HepG2 (cell line): ENCODE results near the gene NUP153. TPM values are rescaled to one million over a fixed set of nuclear protein-coding genes. Genes with fewer than 3 reads are reported as not detected.
A peak's percentile ranks its signal among the peaks of the same experiment; 100 is the strongest.

Experiments
- CCAR2 ChIP-seq: fragments of 200-400 bp; formaldehyde crosslinking; optimal IDR thresholded peaks from 2 replicates; pipeline ENCODE3; 2018; ENCODE audit warnings: low read depth, mild to moderate bottlenecking, low read length, moderate library complexity
- DPF2 ChIP-seq: sonication (generic); formaldehyde crosslinking; IDR thresholded peaks from 2 replicates; pipeline ENCODE4 v1.4.0; 2020; ENCODE audit warnings: mild to moderate bottlenecking, low read depth, missing genetic modification reagents, borderline replicate concordance
- FOXK2 ChIP-seq: fragments of 450-650 bp; IDR thresholded peaks from 2 replicates; pipeline ENCODE4 v1.6.1; 2016
- HDAC1 ChIP-seq: sonication (generic); formaldehyde crosslinking; IDR thresholded peaks from 2 replicates; pipeline ENCODE4 v1.5.1; 2020; ENCODE audit warnings: mild to moderate bottlenecking, missing genetic modification reagents
- MYC ChIP-seq: sonication (generic); formaldehyde crosslinking; IDR thresholded peaks from 2 replicates; pipeline ENCODE4 v1.9.0; 2021; ENCODE audit warnings: missing genetic modification reagents, borderline replicate concordance
- PHB2 ChIP-seq: fragments of 450-650 bp; IDR thresholded peaks from 2 replicates; pipeline ENCODE4 v1.6.1; 2018; ENCODE audit not compliant: partially characterized antibody
- POGZ ChIP-seq: sonication (generic); formaldehyde crosslinking; IDR thresholded peaks from 2 replicates; pipeline ENCODE4 v1.4.0; 2020; ENCODE audit warnings: mild to moderate bottlenecking, missing genetic modification reagents
- SMARCC2 ChIP-seq: fragments of 450-650 bp; IDR thresholded peaks from 2 replicates; pipeline ENCODE4 v1.6.1; 2017; ENCODE audit warnings: antibody characterized with exemption, mild to moderate bottlenecking
- TMF1 ChIP-seq: sonication (generic); formaldehyde crosslinking; IDR thresholded peaks from 2 replicates; pipeline ENCODE4 v1.8.1; 2022; ENCODE audit warnings: low read depth, missing genetic modification reagents
- WIZ ChIP-seq: sonication (generic); formaldehyde crosslinking; IDR thresholded peaks from 2 replicates; pipeline ENCODE4 v1.5.1; 2020; ENCODE audit warnings: mild to moderate bottlenecking, missing genetic modification reagents
- ZFP82 ChIP-seq: sonication (generic); formaldehyde crosslinking; IDR thresholded peaks from 2 replicates; pipeline ENCODE4 v1.5.1; 2020; ENCODE audit warnings: mild to moderate bottlenecking, missing genetic modification reagents, borderline replicate concordance
- ZMYM2 ChIP-seq: sonication (generic); formaldehyde crosslinking; IDR thresholded peaks from 2 replicates; pipeline ENCODE4 v1.8.0; 2022; ENCODE audit warnings: mild to moderate bottlenecking, missing genetic modification reagents
- ZNF672 ChIP-seq: sonication (generic); formaldehyde crosslinking; IDR thresholded peaks from 2 replicates; pipeline ENCODE4 v1.8.1; 2022; ENCODE audit warnings: missing genetic modification reagents
- ZNF674 ChIP-seq: sonication (generic); formaldehyde crosslinking; IDR thresholded peaks from 2 replicates; pipeline ENCODE4 v1.5.0; 2020; ENCODE audit warnings: low read depth, mild to moderate bottlenecking, missing genetic modification reagents
- ZNF772 ChIP-seq: sonication (generic); formaldehyde crosslinking; IDR thresholded peaks from 2 replicates; pipeline ENCODE4 v1.5.0; 2020; ENCODE audit warnings: mild to moderate bottlenecking, missing genetic modification reagents
- polyA plus RNA-seq, 8 experiments: library from polyadenylated mRNA; depleted of rRNA in 3 of 8; stranded (reverse) in 7 of 8; unstranded in 1 of 8; fragments of >200 nt; fragmentation: Illumina TruSeq in 4 of 8; extraction: Trizol in 4 of 8; gene quantifications; 2 replicates each; pipeline versions ENCODE4 v1.2.1 to v1.2.3, GENCODE V29; 2011 to 2016; ENCODE audit warnings: low read depth in 4 of 8, missing spikeins in 1 of 8, mixed read lengths in 1 of 8; ENCODE audit not compliant: insufficient read depth in 1 of 8
- total RNA-seq, 5 experiments: library from RNA; depleted of rRNA; stranded (reverse); fragments of >200 nt; fragmentation: Illumina TruSeq; extraction: Trizol; gene quantifications; 2 replicates each; pipeline ENCODE4 v1.2.3, GENCODE V29; 2016; ENCODE audit warnings: low read depth in 1 of 5
- TF ChIP-seq, protein P1 (sequence below): sonication (generic); formaldehyde crosslinking; IDR thresholded peaks from 2 replicates; pipeline ENCODE4 v1.8.0; 2022; ENCODE audit warnings: mild to moderate bottlenecking, missing genetic modification reagents
- TF ChIP-seq, protein P2 (sequence below): sonication (generic); formaldehyde crosslinking; IDR thresholded peaks from 2 replicates; pipeline ENCODE4 v1.9.0; 2021; ENCODE audit warnings: missing genetic modification reagents, mild to moderate bottlenecking, borderline replicate concordance
- TF ChIP-seq, protein P3 (sequence below): sonication (generic); formaldehyde crosslinking; IDR thresholded peaks from 2 replicates; pipeline ENCODE4 v1.8.0; 2022; ENCODE audit warnings: missing genetic modification reagents, mild to moderate bottlenecking, borderline replicate concordance
- TF ChIP-seq, protein P4 (sequence below): sonication (generic); formaldehyde crosslinking; IDR thresholded peaks from 2 replicates; pipeline ENCODE4 v1.5.0; 2020; ENCODE audit warnings: missing genetic modification reagents

Gene NUP153
- total and polyA plus RNA-seq, 2 of the 13 experiments (the other 11 are each of a cell fraction or from before 2014, with no cell fraction given), result 29.8 to 55.2 TPM

DNA sequence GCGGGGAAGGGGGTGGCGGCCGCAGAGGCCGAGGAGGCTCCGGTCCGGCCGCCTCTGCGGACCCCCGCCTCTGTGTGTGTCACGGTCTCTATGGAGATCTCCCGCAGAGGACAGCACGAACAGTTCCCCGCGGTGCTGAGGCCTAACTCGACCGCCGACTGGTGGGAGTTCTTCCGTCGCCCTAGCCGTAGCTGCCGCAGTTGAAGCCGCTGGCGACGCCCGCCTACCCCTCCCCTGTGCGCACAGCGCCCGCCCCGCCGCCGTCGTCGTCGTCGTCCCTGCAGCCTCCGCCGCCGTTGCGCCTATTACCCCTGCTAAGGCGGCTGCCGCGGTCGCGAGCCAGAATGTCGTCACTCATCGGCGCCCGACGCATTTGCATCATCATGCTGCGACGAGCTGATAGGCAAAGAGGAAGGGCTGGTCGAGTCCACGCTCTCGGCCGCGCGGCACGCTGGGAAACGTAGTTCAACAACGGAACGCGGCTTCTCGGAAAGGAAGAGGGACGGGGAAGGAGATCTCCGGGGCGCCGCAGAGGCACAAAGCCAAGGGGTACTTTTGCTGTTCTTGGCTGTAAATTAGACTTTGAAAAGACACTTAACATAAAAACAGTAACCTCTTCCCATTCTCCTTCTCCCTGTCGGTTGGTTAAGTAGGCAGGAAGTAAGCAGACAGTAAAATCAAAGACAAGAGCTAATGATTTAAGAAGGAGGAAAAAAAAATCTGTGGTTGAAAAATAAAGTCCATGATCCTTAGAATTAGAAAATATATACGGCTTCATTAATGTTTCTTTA is at the start of gene NUP153 (continued):
- TF ChIP-seq ZNF674 (CRISPR knock-in tag) (0 out of 2 replicates have a peak, but pooled peaks have one; percentile 65), MYC (peak; percentile 96), SMARCC2 (peak; percentile 63; the same call in 1 of the 2 replicates), ZMYM2 (no peak), FOXK2 (peak; percentile 43; the same call in 1 of the 2 replicates), CCAR2 (no peak), TMF1 (CRISPR knock-in tag) (no peak), PHB2 (no peak), DPF2 (CRISPR knock-in tag) (no peak), ZNF672 (CRISPR knock-in tag) (peak; percentile 47; the same call in 1 of the 2 replicates), ZNF772 (peak; percentile 76; the same call in 1 of the 2 replicates), ZFP82 (no peak), WIZ (CRISPR knock-in tag) (no peak), HDAC1 (CRISPR knock-in tag) (peak; percentile 94), POGZ (peak; percentile 99)
- TF ChIP-seq, protein P1, sequence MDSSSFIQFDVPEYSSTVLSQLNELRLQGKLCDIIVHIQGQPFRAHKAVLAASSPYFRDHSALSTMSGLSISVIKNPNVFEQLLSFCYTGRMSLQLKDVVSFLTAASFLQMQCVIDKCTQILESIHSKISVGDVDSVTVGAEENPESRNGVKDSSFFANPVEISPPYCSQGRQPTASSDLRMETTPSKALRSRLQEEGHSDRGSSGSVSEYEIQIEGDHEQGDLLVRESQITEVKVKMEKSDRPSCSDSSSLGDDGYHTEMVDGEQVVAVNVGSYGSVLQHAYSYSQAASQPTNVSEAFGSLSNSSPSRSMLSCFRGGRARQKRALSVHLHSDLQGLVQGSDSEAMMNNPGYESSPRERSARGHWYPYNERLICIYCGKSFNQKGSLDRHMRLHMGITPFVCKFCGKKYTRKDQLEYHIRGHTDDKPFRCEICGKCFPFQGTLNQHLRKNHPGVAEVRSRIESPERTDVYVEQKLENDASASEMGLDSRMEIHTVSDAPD (CRISPR knock-in tag), result no peak; the same call in 1 of the 2 replicates
- TF ChIP-seq, protein P2, sequence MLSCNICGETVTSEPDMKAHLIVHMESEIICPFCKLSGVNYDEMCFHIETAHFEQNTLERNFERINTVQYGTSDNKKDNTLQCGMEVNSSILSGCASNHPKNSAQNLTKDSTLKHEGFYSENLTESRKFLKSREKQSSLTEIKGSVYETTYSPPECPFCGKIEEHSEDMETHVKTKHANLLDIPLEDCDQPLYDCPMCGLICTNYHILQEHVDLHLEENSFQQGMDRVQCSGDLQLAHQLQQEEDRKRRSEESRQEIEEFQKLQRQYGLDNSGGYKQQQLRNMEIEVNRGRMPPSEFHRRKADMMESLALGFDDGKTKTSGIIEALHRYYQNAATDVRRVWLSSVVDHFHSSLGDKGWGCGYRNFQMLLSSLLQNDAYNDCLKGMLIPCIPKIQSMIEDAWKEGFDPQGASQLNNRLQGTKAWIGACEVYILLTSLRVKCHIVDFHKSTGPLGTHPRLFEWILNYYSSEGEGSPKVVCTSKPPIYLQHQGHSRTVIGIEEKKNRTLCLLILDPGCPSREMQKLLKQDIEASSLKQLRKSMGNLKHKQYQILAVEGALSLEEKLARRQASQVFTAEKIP (CRISPR knock-in tag), result no peak
- TF ChIP-seq, protein P3, sequence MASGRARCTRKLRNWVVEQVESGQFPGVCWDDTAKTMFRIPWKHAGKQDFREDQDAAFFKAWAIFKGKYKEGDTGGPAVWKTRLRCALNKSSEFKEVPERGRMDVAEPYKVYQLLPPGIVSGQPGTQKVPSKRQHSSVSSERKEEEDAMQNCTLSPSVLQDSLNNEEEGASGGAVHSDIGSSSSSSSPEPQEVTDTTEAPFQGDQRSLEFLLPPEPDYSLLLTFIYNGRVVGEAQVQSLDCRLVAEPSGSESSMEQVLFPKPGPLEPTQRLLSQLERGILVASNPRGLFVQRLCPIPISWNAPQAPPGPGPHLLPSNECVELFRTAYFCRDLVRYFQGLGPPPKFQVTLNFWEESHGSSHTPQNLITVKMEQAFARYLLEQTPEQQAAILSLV (CRISPR knock-in tag), result peak; percentile 57
- TF ChIP-seq, protein P4, sequence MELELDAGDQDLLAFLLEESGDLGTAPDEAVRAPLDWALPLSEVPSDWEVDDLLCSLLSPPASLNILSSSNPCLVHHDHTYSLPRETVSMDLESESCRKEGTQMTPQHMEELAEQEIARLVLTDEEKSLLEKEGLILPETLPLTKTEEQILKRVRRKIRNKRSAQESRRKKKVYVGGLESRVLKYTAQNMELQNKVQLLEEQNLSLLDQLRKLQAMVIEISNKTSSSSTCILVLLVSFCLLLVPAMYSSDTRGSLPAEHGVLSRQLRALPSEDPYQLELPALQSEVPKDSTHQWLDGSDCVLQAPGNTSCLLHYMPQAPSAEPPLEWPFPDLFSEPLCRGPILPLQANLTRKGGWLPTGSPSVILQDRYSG (CRISPR knock-in tag), result peak; percentile 87; the same call in 1 of the 2 replicates
